Subcutaneous abdominal adipose tissue (tissue), 5 donors: ENCODE measurements around the gene NRG3.

Experiments used
- H3K27ac ChIP-seq: one replicate; pipeline ENCODE4 v1.7.0; 2013; ENCODE audit warnings: low read depth, mild to moderate bottlenecking, inconsistent platforms, low read length, moderate library complexity
- H3K27me3 ChIP-seq, 5 donors: one replicate each; pipeline ENCODE4 v1.7.0; 2013; ENCODE audit warnings: low read length in 5 of 5, inconsistent platforms in 1 of 5; ENCODE audit not compliant: control insufficient read depth in 5 of 5, insufficient read depth in 4 of 5
- H3K36me3 ChIP-seq, 5 donors: one replicate each; pipeline ENCODE4 v1.7.0; 2013; ENCODE audit warnings: low read length in 5 of 5; ENCODE audit not compliant: control insufficient read depth in 5 of 5, insufficient read depth in 5 of 5
- H3K4me1 ChIP-seq, 5 donors: one replicate each; pipeline ENCODE4 v1.7.0; 2013; ENCODE audit warnings: low read length in 5 of 5, mild to moderate bottlenecking in 3 of 5, moderate library complexity in 1 of 5; ENCODE audit not compliant: control insufficient read depth in 5 of 5, insufficient read depth in 5 of 5
- H3K4me3 ChIP-seq, 5 donors: one replicate each; pipeline ENCODE4 v1.7.0; 2013; ENCODE audit warnings: low read length in 5 of 5, low read depth in 1 of 5
- H3K9ac ChIP-seq, 5 donors: one replicate each; pipeline ENCODE4 v1.7.0; 2013; ENCODE audit warnings: low read length in 5 of 5, mild to moderate bottlenecking in 4 of 5, moderate library complexity in 3 of 5
- H3K9me3 ChIP-seq, 5 donors: one replicate each; pipeline ENCODE4 v1.7.0; 2013; ENCODE audit warnings: low read length in 5 of 5; ENCODE audit not compliant: control insufficient read depth in 5 of 5
- donor health status: healthy.
- donor health status: healthy.
- donor health status: healthy.
- donor health status: healthy.
- donor health status: healthy.

The NRG3 gene

GRCh38 chr10:82399850-82400249 lies 524.9 kb downstream of the NRG3 start:
- Histone ChIP-seq H3K9ac (no peak overlapping the region), H3K4me1 (no peaks in the 10 kb centered on the region), H3K27me3 (peaks cover 0 to 3% (median 0%) of the 10 kb centered on the region in 5 donors), H3K4me3 (no peak overlapping the region), H3K9me3 (no peaks in the 10 kb centered on the region), H3K27ac (no peak overlapping the region), H3K36me3 (no peaks in the 10 kb centered on the region)

GRCh38 chr10:82400841-82401240 lies 525.8 kb downstream of the NRG3 start:
- Histone ChIP-seq H3K27me3 (peaks cover 0 to 3% (median 0%) of the 10 kb centered on the region in 5 donors), H3K27ac (no peak overlapping the region), H3K4me1 (no peaks in the 10 kb centered on the region), H3K9ac (no peak overlapping the region), H3K9me3 (no peaks in the 10 kb centered on the region), H3K36me3 (no peaks in the 10 kb centered on the region), H3K4me3 (no peak overlapping the region)

DNA sequence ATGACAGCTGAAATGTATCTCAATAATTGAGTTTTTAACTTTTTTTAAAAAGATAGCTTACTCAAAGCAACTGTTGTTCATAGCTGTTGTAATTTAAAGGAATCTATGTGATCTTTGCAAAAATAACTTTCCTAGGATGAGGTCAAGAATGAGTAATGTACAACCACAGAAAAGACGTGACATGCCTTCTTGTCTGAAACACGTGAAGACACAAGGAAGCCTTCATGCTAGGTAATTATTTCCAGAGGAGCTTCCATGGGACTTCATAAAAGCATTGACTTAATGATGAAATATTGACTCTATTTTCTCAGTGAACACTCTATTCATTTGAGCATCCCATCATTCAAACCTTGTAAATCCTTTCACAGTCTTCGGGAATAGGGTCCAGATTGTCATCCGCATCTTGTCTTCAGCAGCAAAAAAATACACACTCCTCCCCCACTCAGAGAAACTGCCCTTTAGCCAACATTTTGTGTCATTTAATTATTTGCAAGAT lies 528.0 kb downstream of the NRG3 start:
- no peak overlapping the region for H3K9ac ChIP-seq
- H3K4me3 ChIP-seq, result no peak overlapping the region
- H3K4me1 ChIP-seq, result no peaks in the 10 kb centered on the region
- no peaks in the 10 kb centered on the region for H3K9me3 ChIP-seq
- H3K27ac ChIP-seq, result no peak overlapping the region
- no peaks in the 10 kb centered on the region for H3K36me3 ChIP-seq
- H3K27me3 ChIP-seq, result peaks cover 0 to 3% (median 0%) of the 10 kb centered on the region in 5 donors

DNA sequence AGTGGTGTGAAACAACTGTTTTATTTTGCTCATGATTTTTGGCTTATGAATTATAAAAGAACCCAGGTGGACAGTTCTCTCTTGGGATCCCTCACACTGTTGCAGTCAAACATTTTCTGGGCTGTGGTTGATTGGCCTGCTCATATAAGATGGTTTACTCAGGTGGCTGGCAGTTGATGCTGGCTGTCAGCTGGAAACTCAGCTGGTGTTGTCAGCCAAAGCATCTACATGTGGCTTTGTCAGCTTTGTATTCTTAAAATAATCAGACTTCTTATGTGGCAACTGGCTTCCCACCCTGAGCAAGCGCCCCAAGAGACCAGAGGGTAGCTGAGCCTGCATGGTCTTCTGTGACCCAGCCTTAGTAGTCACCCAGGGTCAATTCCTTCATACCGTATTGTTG lies 534.7 kb downstream of the NRG3 start:
- Histone ChIP-seq H3K36me3 (no peaks in the 10 kb centered on the region), H3K4me1 (no peaks in the 10 kb centered on the region), H3K27me3 (no peaks in the 10 kb centered on the region), H3K4me3 (no peak overlapping the region), H3K9ac (no peak overlapping the region), H3K9me3 (no peaks in the 10 kb centered on the region), H3K27ac (no peak overlapping the region)

- Histone ChIP-seq H3K27me3 (no peaks in the 10 kb centered on the region), H3K27ac (no peak overlapping the region), H3K4me3 (no peak overlapping the region), H3K36me3 (no peaks in the 10 kb centered on the region), H3K4me1 (no peaks in the 10 kb centered on the region), H3K9me3 (no peaks in the 10 kb centered on the region), H3K9ac (no peak overlapping the region)
Measured at GRCh38 chr10:82411416-82411815, 536.4 kb downstream of the NRG3 start.

DNA sequence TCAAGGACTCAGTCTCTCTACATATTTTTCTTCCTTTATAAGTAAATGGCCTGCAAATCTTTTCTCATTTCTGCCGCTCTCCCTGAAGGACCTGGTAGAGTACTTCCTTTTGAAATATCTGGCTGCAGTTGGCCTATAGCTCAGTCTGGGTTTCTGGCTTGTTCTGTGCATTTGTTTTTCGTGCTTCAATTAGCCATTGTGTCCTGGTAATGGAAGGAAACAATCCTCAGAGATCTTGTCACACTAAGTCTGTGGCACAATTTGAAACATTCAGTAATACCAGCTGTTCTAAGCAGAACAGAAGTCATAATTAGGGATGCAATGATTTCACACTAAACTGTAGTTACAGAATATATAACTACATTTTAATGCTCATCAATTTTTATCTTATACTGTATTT lies 545.0 kb downstream of the NRG3 start:
- H3K27me3 ChIP-seq, result no peaks in the 10 kb centered on the region
- no peak overlapping the region for H3K9ac ChIP-seq
- no peaks in the 10 kb centered on the region for H3K36me3 ChIP-seq
- no peak overlapping the region for H3K27ac ChIP-seq
- no peaks in the 10 kb centered on the region for H3K9me3 ChIP-seq
- no peak overlapping the region for H3K4me3 ChIP-seq
- H3K4me1 ChIP-seq, result no peaks in the 10 kb centered on the region

DNA sequence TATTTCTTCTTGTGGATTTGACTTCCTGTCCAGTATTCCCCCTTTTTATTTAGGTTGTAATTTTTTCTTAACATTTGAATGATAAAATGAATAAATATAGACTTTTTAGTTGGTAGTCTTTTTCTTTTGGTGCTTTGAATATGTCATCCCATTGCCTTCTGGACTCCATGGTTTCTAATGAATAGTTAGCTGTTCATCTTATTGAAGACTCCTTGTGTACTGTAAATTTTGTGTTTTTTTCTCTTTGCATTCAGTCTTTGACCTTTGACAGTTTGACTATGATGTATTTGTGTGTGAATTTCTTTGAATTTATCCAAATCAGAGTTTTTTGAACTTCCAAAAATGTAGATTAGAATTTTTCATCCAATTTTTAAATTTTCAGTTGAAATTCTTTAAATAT lies 554.3 kb downstream of the NRG3 start:
- no peaks in the 10 kb centered on the region for H3K27me3 ChIP-seq
- H3K9me3 ChIP-seq, result peaks cover 0 to 21% (median 6%) of the 10 kb centered on the region in 5 donors
- no peaks in the 10 kb centered on the region for H3K4me1 ChIP-seq

DNA sequence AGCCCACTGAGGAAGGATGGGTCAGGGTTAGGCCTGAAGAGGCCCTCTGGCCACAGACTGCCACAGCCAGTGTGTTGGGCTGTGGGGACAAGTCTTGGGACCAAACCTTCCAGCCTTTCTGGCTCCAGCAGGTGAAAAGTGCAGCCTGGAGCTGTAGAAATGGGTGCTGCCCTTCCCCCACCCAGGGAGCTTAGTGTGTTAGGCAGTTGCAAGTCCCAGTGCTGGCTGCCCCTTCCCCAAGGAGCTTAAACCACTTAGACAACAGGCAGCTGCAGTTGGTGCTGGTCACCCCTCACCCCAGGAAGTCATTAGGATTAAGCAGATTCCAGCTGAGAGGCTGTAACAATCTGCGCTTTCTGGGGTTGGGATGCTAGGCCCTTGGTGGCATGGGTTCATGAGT lies 563.3 kb downstream of the NRG3 start:
- H3K4me3 ChIP-seq, result no peak overlapping the region
- no peak overlapping the region for H3K27ac ChIP-seq
- no peaks in the 10 kb centered on the region for H3K4me1 ChIP-seq
- no peaks in the 10 kb centered on the region for H3K27me3 ChIP-seq
- H3K9ac ChIP-seq, result no peak overlapping the region
- H3K9me3 ChIP-seq, result peaks cover 0 to 13% (median 6%) of the 10 kb centered on the region in 5 donors
- H3K36me3 ChIP-seq, result no peaks in the 10 kb centered on the region

More for the DNA sequence above, 554.3 kb downstream of the NRG3 start:
- H3K9ac ChIP-seq, result no peak overlapping the region
- H3K4me3 ChIP-seq, result no peak overlapping the region
- no peak overlapping the region for H3K27ac ChIP-seq
- H3K36me3 ChIP-seq, result no peaks in the 10 kb centered on the region

DNA sequence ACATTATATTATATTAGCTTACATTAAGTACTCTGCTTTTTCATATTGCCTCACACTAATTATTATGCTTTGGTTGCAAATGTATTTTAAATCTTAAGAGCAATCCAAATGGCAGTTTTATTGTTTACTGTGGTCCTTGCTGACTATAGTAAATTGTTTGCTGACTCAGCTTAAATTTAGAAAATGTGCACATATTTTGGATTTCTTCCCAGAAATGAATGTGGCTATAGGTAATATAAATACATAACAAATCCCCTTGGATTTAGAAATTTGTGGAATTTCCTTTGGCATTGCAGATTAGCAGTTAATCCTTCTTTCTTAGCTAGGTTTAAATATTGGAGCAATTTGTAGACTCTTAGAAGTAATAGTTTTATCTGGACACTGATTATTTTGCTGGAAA lies 565.8 kb downstream of the NRG3 start:
- Histone ChIP-seq H3K36me3 (no peaks in the 10 kb centered on the region), H3K9me3 (peaks cover 0 to 13% (median 6%) of the 10 kb centered on the region in 5 donors), H3K27me3 (no peaks in the 10 kb centered on the region), H3K27ac (no peak overlapping the region), H3K9ac (no peak overlapping the region), H3K4me3 (no peak overlapping the region), H3K4me1 (no peaks in the 10 kb centered on the region)

DNA sequence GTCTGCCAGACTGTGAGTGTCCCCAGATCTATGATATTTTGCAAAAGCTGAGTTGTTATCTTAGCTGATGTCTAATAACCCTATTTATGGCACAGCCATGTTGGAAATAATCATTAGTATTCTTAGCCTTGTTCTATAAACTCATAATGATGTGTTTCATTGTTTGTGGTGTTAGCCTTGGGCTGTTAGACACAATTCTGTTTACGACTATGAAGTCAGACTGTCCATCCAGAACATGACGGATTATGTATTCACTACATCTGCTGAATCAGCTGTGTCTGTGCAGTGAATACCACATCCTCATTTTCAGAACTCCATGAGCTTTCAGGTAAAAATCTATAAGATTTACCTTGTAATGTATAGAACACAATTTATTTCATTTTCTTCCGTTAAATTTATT lies 577.1 kb downstream of the NRG3 start:
- Histone ChIP-seq H3K9me3 (no peaks in the 10 kb centered on the region), H3K27me3 (no peaks in the 10 kb centered on the region), H3K4me1 (no peaks in the 10 kb centered on the region), H3K4me3 (no peak overlapping the region), H3K27ac (no peak overlapping the region), H3K36me3 (no peaks in the 10 kb centered on the region), H3K9ac (no peak overlapping the region)

DNA sequence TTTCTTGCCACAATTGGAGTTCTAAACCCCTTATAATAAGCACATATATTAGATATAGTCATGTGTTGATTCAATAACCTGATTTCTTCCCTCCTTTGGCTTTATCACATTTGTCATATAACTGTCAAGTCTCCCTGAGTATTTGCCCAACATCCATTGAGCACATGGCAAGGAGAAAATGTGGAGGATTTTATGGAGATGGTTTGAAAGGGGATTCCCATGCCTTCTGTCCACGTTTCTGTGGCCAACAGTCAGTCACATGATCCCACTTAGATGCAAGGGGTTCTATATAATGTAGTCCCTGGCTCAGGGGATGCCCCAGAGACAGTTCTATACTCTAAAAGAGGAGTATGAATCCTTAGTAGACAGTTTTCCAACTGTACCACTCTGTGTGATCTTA lies 577.7 kb downstream of the NRG3 start:
- no peaks in the 10 kb centered on the region for H3K36me3 ChIP-seq
- no peak overlapping the region for H3K4me3 ChIP-seq
- H3K9ac ChIP-seq, result no peak overlapping the region

More for the DNA sequence above, 577.7 kb downstream of the NRG3 start:
- H3K4me1 ChIP-seq, result no peaks in the 10 kb centered on the region
- no peak overlapping the region for H3K27ac ChIP-seq
- H3K27me3 ChIP-seq, result no peaks in the 10 kb centered on the region
- no peaks in the 10 kb centered on the region for H3K9me3 ChIP-seq
